Kidney epithelial cell (primary cell): ENCODE data around the gene MNDA. TPM values are rescaled to one million over a fixed set of nuclear protein-coding genes. Genes with fewer than 3 reads are reported as not detected.

Source experiments
- DNase-seq: peaks from one replicate; pipeline ENCODE4 v3.0.0-alpha.2; 2010; ENCODE audit warnings: low read depth
- H3K27me3 ChIP-seq: 2 replicates; pipeline ENCODE4 v1.6.0; 2011; ENCODE audit warnings: low read length; ENCODE audit not compliant: control insufficient read depth, insufficient read depth
- H3K36me3 ChIP-seq: 2 replicates; pipeline ENCODE4 v1.5.1; 2011; ENCODE audit warnings: low read length; ENCODE audit not compliant: control insufficient read depth, insufficient read depth
- H3K4me3 ChIP-seq: 2 replicates; pipeline ENCODE4 v1.5.1; 2011; ENCODE audit warnings: low read depth, mild to moderate bottlenecking, control low read depth, low read length
- CTCF ChIP-seq: IDR thresholded peaks from 2 replicates; pipeline ENCODE4 v1.5.1; 2011; ENCODE audit warnings: mild to moderate bottlenecking, moderate library complexity, low read length, control low read depth, inconsistent platforms; ENCODE audit not compliant: insufficient read depth, poor library complexity, severe bottlenecking
- total RNA-seq: library from RNA; depleted of rRNA; stranded (reverse); fragments of >200 nt; gene quantifications from 2 replicates; pipeline ENCODE4 v1.2.3, GENCODE V29; 2015

The MNDA gene
- total RNA-seq, 1 donor from 2014 or later = not detected

GRCh38 chr1:158812336-158812735 is 18.8 kb upstream of the MNDA start:
- Histone ChIP-seq H3K4me3 (no peak overlapping the region), H3K36me3 (no peaks in the 10 kb centered on the region), H3K27me3 (no peaks in the 10 kb centered on the region)
- no peak for TF ChIP-seq CTCF
- DNase-seq = no peak

- no peak for DNase-seq
- Histone ChIP-seq H3K4me3 (no peak overlapping the region), H3K27me3 (no peaks in the 10 kb centered on the region), H3K36me3 (no peaks in the 10 kb centered on the region)
- TF ChIP-seq CTCF = no peak
These were observed 18.0 kb upstream of the MNDA start for GRCh38 chr1:158813164-158813563.

GRCh38 chr1:158814970-158815369 is 16.2 kb upstream of the MNDA start:
- TF ChIP-seq CTCF = no peak
- H3K27me3 ChIP-seq = no peaks in the 10 kb centered on the region
- H3K4me3 ChIP-seq = no peak overlapping the region
- no peak for DNase-seq
- H3K36me3 ChIP-seq = no peaks in the 10 kb centered on the region

- DNase-seq = no peak
- Histone ChIP-seq H3K36me3 (no peaks in the 10 kb centered on the region), H3K4me3 (no peak overlapping the region), H3K27me3 (no peaks in the 10 kb centered on the region)
- no peak for TF ChIP-seq CTCF
These were observed 12.6 kb upstream of the MNDA start for GRCh38 chr1:158818560-158818959.

- DNase-seq = no peak
- Histone ChIP-seq H3K27me3 (no peaks in the 10 kb centered on the region), H3K36me3 (no peaks in the 10 kb centered on the region), H3K4me3 (no peak overlapping the region)
- no peak for TF ChIP-seq CTCF
These were observed 12.1 kb upstream of the MNDA start for GRCh38 chr1:158818975-158819431.
